Thyroid gland (tissue), 4 donors: Measurements from ENCODE around the gene EIF4G1.

Experiments
- POLR2A ChIP-seq, 2 donors: fragments of 450-650 bp; IDR thresholded peaks; one replicate each; pipeline ENCODE4 v1.6.1; 2017; ENCODE audit warnings: antibody characterized with exemption in 2 of 2, mild to moderate bottlenecking in 2 of 2, moderate library complexity in 1 of 2
- TF ChIP-seq, protein P1 (sequence below), 6 experiments: fragments of 200-600 bp in 3 of 6; fragments of 450-650 bp in 3 of 6; sonication (generic) in 3 of 6; IDR thresholded peaks; one replicate each; pipeline ENCODE4 v1.5.1; 2016 to 2019; ENCODE audit warnings: antibody characterized with exemption in 6 of 6, mild to moderate bottlenecking in 2 of 6, inconsistent platforms in 1 of 6, moderate library complexity in 1 of 6

DNA sequence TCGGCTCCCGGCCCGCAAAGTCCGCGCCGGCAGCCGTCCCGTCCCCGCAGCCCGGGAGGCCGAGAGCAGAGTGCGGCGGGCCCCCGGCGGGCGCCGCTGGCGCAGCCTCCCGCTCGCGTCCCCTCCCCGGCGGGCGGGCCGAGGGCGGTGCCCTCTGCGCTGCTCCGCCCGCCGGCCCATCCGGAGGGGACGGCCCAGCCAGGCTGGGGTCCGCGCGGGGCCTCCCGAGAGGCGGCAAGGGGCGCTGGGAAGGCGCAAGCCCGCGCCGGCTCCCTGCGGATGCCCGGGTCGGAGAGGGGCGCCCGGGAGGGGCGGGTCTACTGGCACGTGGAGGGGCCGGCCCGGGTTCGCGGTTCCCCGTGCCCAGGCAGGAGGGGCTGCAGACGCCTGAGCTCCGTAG is 47.1 kb downstream of the EIF4G1 start, which contains the start of the genes CLCN2 and POLR2H:
- TF ChIP-seq, protein P1, sequence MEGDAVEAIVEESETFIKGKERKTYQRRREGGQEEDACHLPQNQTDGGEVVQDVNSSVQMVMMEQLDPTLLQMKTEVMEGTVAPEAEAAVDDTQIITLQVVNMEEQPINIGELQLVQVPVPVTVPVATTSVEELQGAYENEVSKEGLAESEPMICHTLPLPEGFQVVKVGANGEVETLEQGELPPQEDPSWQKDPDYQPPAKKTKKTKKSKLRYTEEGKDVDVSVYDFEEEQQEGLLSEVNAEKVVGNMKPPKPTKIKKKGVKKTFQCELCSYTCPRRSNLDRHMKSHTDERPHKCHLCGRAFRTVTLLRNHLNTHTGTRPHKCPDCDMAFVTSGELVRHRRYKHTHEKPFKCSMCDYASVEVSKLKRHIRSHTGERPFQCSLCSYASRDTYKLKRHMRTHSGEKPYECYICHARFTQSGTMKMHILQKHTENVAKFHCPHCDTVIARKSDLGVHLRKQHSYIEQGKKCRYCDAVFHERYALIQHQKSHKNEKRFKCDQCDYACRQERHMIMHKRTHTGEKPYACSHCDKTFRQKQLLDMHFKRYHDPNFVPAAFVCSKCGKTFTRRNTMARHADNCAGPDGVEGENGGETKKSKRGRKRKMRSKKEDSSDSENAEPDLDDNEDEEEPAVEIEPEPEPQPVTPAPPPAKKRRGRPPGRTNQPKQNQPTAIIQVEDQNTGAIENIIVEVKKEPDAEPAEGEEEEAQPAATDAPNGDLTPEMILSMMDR (IDR thresholded peaks at IDR 0.05): no peak
- TF ChIP-seq POLR2A (IDR thresholded peaks at IDR 0.05): peak; percentile 74 to 85
